Stimulated activated CD4-positive, alpha-beta T cell treated with anti-CD3 and anti-CD28 coated beads, Interleukin-15, amount 100 ng/mL, for 24 hours (primary cell): ENCODE measurements around the gene ORMDL1.

ENCODE experiments used
- DNase-seq: peaks from one replicate; pipeline ENCODE4 v3.0.0-alpha.2; 2020

ORMDL1 gene

DNA sequence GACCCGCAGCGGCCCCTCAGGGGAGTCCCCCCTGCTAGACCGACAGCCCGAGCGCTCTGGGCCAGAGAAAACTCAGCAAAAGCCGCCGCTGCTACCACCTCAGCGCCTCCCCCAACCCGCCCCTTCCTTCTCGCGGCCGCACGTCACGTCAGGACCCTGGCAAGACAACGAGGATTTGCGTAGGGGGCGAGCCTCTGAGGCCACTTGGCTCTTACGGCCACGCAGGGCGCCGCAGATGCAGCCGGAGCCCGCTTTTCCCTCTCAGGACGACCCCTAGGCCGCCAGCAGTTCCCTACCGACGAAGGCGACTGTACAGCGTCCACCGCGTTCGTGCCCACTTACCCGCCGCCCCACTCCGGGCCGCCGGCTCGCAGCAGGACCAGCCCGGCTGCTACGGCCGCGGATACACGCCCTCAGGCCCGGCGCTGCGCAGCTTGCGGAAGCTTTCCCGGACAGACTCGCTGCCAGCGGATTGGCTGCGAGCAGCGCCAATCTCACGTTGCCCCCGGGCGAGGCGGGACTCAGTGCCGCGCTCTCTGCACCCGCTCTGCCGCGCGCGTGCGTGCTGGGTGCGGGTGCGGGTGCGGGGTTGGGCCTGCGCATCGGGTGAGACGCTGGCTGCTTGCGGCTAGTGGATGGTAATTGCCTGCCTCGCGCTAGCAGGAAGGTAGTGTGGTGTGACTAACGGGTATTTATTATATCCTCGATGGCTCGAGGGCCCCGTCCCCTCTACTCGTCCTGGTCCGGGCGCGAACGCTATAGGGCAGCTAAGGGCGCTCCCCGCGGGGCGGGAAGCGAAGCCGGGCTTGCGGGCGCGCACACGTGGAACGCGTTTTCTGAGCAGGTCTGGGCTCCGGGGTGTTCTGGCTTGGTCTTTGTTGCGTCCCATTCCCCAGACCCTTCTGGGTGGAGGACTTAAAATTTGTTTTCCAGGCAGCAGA lies at the start of gene ORMDL1, which contains the start of gene PMS1:
TSS of gene ORMDL1 (minus strand) at position 413 of the 941 bp plus-strand sequence. CDS start 1,744 bp downstream, outside the sequence.
TSS of gene PMS1 (plus strand) at position 524 of the 941 bp plus-strand sequence. CDS start 7,360 bp downstream, outside the sequence.
- peak; percentile 95 for DNase-seq

DNA sequence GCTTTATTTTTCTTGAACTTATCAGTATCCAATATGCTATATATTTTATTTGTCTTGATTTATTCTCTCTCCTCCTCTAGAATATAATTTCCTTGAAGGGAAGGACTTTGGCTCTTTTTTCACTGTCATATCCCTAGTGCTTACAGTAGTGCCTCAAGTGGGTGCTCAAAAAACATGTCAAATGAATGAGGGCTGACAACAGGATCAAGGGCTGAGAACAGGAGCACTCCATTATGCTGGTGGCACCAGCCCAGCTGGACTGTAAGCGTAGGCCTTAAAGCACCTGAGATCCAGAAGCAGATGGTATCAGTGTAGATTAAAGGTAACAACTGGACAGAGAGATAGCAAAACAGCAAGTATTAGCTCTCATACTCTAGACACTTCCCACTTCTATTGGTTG lies 46.4 kb upstream of the ORMDL1 start:
- DNase-seq = no peak

- DNase-seq = no peak
Measured at GRCh38 chr2:189829102-189829833, 45.1 kb upstream of the ORMDL1 start.

DNA sequence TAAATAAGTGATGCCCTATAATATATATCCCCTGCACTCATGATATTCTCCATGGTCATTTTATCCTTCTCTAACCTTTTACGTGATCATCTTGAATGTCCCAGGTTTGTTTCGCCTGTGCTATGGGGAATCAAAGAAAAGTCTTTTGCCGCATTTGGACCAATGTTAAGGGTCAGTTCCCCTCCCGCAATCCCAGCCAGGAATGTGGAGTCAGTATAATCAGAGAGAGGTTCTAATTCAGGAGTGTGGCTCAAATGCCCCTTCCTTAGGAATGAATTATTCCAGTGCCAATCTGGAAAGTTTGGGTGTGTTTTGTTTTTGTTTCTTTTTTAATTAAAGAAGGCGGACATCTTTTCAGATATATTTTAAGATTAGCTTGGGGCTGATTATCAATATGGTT lies 41.9 kb upstream of the ORMDL1 start:
- DNase-seq = no peak

- no peak for DNase-seq
Measured at GRCh38 chr2:189824694-189825396, 40.7 kb upstream of the ORMDL1 start.

DNA sequence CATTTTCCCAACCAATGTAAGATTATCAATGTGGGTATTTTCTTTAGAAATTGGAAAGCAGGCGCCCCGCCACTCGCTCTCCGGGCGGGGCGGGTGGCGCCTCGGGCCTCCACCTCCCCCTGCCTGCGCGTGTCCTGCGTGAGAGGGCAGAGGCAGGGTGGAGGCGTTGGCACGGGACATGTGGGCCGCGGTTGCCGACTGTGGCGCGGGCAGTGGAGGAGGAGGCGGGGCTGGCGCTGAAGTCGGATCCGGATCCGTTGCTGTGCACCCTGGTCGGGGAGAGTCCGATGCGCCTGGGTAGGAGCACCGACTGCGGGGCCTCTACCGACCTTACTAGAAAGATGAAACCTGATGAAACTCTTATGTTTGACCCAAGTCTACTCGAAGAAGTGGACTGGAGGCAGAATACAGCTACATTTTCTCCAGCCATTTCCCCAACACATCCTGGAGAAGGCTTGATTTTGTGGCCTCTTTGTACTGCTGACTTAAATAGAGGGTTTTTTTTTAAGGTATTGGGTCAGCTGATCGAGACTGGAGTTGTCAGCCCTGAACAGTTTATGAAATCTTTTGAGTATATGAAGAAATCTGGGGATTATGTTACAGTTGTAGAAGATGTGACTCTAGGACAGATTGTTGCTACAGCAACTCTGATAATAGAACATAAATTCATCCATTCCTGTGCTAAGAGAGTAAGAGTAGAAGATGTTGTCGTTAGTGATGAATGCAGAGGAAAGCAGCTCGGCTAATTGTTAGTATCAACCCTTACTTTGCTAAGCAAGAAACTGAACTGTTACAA lies 38.0 kb upstream of the ORMDL1 start:
- no peak for DNase-seq

DNA sequence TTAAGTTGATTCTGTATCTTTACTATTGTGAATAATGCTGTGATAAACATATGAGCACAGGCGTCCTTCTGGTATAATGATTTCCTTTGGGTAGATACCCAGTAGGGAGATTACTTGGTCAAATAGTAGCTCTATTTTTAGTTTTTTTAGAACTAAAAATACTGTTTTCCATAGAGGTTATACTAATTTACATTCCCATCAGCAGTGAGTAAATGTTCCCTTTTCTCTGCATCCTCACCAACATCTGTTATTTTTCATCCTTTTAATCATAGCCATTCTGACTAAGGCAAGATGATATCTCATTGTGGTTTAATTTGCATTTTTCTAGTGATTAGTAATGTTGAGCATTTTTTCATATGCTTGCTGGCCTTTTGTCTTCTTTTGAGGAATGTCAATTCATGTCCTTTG lies 35.2 kb upstream of the ORMDL1 start:
- no peak for DNase-seq

DNA sequence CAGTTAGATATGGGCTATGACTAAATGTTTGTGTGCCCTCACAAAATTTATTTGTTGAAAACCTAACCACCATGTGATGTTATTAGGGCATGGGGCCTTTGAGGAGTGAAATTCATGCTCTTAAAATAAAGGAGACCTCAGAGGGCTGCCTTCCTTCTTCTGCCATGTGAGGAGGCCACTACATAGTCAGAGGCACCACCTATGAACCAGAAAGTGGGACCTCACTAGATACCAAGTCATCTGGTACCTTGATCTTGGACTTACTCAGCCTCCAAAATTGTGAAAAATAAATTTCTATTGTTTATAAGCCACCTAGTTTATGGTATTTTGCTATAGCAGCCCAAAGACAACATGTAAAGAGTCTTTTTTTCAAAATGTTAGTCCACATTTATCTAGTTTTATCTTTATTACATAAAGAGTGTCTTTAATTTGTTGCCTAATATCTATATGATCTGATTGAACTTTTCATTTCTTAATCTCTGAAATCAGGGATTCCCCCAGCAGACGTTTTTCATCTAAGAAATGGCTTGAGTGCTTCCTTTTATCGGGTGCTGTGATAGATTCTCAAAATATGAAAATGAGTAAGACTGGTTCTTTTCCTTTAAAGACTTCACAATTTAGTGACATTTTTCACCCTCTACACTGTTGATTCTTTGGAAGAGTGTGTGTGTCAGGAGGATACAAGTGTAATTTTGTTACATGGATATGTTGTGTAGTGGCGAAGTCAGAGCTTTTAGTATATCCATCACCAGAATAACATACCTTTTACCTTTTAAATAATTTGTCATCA lies 34.3 kb upstream of the ORMDL1 start:
- DNase-seq = no peak

DNA sequence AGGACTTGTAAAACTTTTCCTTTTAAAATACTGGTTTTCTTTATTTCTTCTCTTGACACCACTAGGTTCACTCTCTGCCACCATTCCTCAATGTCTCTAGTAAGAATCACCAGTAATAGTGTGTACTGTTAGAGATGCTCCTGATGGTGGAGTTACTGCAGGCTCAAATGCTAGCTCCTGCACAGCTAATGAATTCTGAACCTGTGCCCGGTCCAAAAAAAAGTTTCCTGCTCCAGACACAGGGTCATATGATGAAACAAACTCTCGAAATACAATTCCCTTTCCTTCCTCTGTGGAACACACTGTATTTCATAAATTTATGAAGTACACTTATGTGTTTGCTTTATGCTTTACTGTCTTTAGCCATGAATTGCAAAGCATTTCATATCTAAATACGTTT lies 19.3 kb upstream of the ORMDL1 start:
- no peak for DNase-seq

DNA sequence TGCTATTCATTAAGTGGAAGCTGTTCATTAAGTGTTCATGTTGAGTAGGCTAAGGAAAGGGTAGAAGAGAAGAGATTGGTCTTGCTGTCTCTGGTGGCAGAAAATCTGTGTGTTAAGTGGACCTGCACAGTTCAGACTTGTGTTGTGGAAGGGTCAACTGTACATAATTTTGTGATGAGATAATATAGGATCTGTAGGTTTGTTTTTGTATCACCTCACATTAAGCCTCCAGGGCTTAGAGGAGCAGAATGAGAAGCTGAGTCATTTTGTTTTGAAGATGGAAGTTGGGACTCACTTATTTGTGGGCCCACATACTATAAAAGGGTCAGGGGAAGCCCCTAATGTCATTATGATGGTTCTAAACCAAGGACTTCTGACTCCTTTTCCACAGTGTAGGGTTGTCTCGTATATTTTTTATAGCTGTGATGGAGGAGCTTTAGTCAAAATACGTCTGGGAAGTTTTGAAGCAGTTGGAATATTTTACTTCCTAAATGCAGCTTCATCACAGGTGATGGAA lies 18.3 kb upstream of the ORMDL1 start:
- no peak for DNase-seq

DNA sequence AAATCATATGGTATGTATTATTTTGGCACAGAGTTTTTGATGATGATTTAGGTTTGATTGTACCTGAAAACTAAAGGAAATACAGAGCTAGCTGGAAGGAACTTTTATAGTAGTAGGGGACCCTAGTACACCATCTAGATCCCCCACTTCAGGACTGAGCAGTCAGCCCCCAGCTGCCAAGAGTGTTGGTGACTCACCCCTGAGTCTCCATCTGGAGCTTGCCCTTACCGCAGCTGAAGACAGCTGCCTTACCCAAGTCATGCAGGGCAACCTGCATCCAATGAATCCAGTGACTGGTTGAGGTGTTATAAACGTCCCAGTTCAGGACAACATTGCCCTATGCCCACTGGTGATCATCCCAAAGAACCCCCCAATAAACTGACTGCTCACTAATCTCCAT lies 15.4 kb upstream of the ORMDL1 start:
- DNase-seq = no peak

- no peak for DNase-seq
Measured at GRCh38 chr2:189799030-189799331, 14.8 kb upstream of the ORMDL1 start.

- DNase-seq = no peak
Measured at GRCh38 chr2:189798312-189799029, 14.3 kb upstream of the ORMDL1 start.

- DNase-seq = no peak
Measured at GRCh38 chr2:189797902-189798301, 13.8 kb upstream of the ORMDL1 start.

DNA sequence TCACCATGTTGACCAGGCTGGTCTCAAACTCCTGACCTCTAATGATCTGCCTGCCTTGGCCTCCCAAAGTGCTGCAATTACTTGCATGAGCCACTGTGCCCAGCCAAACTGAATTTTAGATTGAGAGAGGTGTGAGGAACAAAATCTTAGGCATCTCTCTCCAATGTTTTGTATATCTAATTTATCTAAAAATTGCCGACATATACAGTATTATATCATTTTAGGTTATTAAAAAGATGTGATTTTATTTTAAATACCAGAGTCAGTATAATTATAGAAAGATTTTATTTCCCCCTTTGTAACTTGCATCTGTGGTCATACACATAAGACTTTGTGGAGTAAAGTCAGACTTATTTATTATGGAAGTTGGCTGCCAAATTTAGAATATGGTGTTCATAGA lies 10.2 kb upstream of the ORMDL1 start:
- no peak for DNase-seq

- no peak for DNase-seq
Measured at GRCh38 chr2:189791338-189792042, 7.4 kb upstream of the ORMDL1 start.

- DNase-seq = no peak
Measured at GRCh38 chr2:189783451-189783926, 650 bp downstream of the ORMDL1 start.

DNA sequence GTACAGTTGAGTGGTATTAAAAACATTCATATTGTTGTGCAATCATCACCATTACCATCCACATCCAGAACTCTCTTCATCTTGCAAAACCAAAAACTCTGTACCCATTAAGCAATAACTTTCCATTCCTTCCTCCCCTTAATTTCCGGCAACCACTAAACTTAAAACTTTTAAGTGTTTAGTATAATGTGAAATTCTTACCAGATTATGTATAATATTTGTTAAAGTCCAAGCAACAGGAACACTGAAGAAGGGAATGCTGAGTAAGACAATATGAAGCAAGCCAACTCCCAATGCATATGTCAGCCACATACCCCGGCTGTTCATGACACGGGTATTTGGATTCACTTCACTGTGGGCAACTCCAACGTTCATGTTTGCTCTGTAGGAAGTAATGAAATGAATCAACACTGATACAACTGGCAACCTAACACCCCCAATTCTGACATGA lies 1.9 kb downstream of the ORMDL1 start:
- DNase-seq = peak; percentile 13

GRCh38 chr2:189772212-189772611 lies 11.9 kb downstream of the ORMDL1 start:
- no peak for DNase-seq
